Activated naive CD8-positive, alpha-beta T cell treated with anti-CD3 and anti-CD28 coated beads for 36 hours (primary cell): ENCODE data around the gene DLGAP1. TPM values are rescaled to one million over a fixed set of nuclear protein-coding genes. Genes with fewer than 3 reads are reported as not detected.
A peak's percentile ranks its signal among the peaks of the same experiment; 100 is the strongest.
"Not testable (repeated sequence)": the region's sequence is repeated elsewhere in the genome, so short reads cannot be mapped to it uniquely, and the experiment has no call there.

Experiments used
- DNase-seq: peaks from one replicate; pipeline ENCODE4 v3.0.0; 2021
- H3K27ac Mint-ChIP-seq: one replicate; pipeline ENCODE4 v1.8.0; 2022; ENCODE audit warnings: mild to moderate bottlenecking, moderate library complexity, mixed read lengths
- H3K27me3 Mint-ChIP-seq: one replicate; pipeline ENCODE4 v1.8.0; 2022; ENCODE audit warnings: mild to moderate bottlenecking, mixed read lengths
- H3K36me3 Mint-ChIP-seq: one replicate; pipeline ENCODE4 v1.8.0; 2021; ENCODE audit warnings: mild to moderate bottlenecking, mixed read lengths
- H3K4me1 Mint-ChIP-seq: one replicate; pipeline ENCODE4 v1.8.0; 2021; ENCODE audit warnings: mixed read lengths
- H3K4me3 Mint-ChIP-seq: one replicate; pipeline ENCODE4 v1.8.0; 2022; ENCODE audit warnings: mild to moderate bottlenecking, moderate library complexity, mixed read lengths
- H3K9me3 Mint-ChIP-seq: one replicate; pipeline ENCODE4 v1.8.0; 2022; ENCODE audit warnings: mixed read lengths
- total RNA-seq, 2 experiments: library from RNA; stranded (reverse); gene quantifications; one replicate each; pipeline ENCODE4 v1.2.3, GENCODE V29; 2021

The DLGAP1 gene
- total RNA-seq, 2 experiments from 2014 or later: not detected

DNA sequence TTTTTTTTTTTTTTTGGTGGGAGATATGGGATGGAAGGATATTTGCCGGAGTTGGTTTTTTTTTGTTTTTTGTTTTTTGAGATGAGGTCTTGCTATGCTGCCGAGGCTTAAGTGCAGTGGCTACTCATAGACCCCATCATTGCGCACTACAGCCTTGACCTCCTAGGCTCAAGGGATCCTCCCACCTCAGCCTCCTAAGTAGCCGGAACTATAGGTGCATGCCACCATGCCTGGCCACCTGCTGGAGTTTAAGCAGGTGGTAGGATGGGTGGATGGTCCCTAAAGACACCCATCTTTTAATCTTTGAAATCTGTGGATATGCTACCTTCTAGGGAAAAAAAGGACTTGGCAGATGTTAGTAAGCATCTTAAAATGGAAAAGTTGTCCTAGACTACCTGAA, 835.4 kb downstream of the DLGAP1 start:
- Mint-ChIP-seq H3K36me3 (no peaks in the 10 kb centered on the region), H3K27ac (no peak overlapping the region)

DNA sequence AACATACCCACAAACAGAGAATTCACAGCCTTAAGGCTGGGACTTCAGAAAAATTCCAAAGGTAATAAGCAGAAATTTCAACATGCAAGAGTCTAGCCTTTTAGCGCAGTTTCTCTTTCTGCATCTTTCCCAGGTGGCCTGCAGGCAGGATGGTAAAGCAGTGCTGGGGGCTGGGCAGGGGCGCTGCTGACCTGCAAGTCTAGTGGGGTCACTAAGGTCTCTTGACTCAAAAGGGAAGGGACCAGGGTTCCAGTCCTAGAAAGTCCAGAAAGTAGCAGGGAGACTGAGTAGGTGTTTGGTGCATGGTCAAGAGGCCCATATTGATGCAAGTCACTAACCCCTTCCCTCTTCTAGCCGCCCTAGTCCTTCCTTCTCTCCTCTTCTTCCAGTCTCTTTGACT, 835.9 kb downstream of the DLGAP1 start:
- Mint-ChIP-seq H3K4me1 (peaks cover 17% of the 10 kb centered on the region), H3K27me3 (peaks cover 3% of the 10 kb centered on the region), H3K27ac (no peak overlapping the region), H3K36me3 (no peaks in the 10 kb centered on the region), H3K9me3 (no peaks in the 10 kb centered on the region), H3K4me3 (no peak overlapping the region)
- DNase-seq: no peak

More for the DNA sequence above, 835.4 kb downstream of the DLGAP1 start:
- Mint-ChIP-seq H3K4me3 (no peak overlapping the region), H3K27me3 (peaks cover 3% of the 10 kb centered on the region), H3K9me3 (no peaks in the 10 kb centered on the region), H3K4me1 (peaks cover 22% of the 10 kb centered on the region)
- DNase-seq: no peak

GRCh38 chr18:3616744-3617143, 838.4 kb downstream of the DLGAP1 start:
- Mint-ChIP-seq H3K4me3 (no peak overlapping the region), H3K4me1 (peaks cover 4% of the 10 kb centered on the region), H3K27ac (no peak overlapping the region), H3K27me3 (no peaks in the 10 kb centered on the region), H3K36me3 (no peaks in the 10 kb centered on the region), H3K9me3 (no peaks in the 10 kb centered on the region)
- no peak for DNase-seq

DNA sequence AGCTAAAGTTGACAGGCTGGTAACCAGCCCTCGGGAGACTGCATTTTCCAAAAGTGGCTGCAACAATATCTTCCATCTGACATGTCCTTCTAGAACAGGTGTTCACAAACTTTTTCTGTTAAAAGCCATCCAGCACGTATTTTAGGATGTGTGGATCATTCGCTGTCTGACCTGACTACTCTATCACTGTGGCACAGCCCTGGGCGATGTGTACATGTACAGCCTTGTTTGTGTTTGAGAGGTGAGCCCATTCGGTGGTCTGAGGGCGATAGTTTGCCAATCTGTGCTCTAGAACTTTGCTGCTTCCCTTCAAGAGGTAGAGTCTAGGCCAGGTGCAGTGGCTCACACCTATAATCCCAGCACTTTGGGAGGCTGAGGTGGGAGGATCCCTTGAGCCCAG, 839.0 kb downstream of the DLGAP1 start:
- no peak overlapping the region for H3K4me3 Mint-ChIP-seq
- H3K4me1 Mint-ChIP-seq: peaks cover 4% of the 10 kb centered on the region
- H3K27me3 Mint-ChIP-seq: no peaks in the 10 kb centered on the region
- no peak for DNase-seq
- no peaks in the 10 kb centered on the region for H3K9me3 Mint-ChIP-seq
- no peaks in the 10 kb centered on the region for H3K36me3 Mint-ChIP-seq
- no peak overlapping the region for H3K27ac Mint-ChIP-seq

- Mint-ChIP-seq H3K27ac (no peak overlapping the region), H3K36me3 (no peaks in the 10 kb centered on the region), H3K4me1 (peaks cover 4% of the 10 kb centered on the region), H3K27me3 (no peaks in the 10 kb centered on the region), H3K9me3 (no peaks in the 10 kb centered on the region), H3K4me3 (no peak overlapping the region)
- DNase-seq: no peak
These were observed 839.6 kb downstream of the DLGAP1 start for GRCh38 chr18:3615374-3615985.

DNA sequence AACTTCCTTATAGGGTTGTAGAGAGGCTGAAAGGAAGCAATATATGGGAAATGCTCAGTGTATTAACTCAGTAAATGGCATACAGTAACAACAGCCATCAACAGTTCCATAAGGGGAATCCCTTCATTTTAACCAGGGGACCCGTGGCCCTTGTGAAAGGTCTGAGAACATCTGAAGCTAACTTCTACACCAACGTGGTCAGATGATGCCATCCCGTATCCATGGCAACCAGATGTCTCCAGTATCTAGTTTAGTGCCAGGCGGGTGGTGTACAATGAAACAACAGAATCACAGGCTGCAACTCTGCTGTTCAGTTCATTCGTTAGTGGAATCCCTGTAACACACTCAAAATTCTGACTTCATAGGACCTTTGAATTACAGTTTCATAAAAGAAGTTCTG, 842.8 kb downstream of the DLGAP1 start:
- Mint-ChIP-seq H3K27me3 (no peaks in the 10 kb centered on the region), H3K4me3 (no peak overlapping the region), H3K9me3 (no peaks in the 10 kb centered on the region), H3K36me3 (no peaks in the 10 kb centered on the region), H3K27ac (no peak overlapping the region), H3K4me1 (peaks cover 10% of the 10 kb centered on the region)
- DNase-seq: no peak

DNA sequence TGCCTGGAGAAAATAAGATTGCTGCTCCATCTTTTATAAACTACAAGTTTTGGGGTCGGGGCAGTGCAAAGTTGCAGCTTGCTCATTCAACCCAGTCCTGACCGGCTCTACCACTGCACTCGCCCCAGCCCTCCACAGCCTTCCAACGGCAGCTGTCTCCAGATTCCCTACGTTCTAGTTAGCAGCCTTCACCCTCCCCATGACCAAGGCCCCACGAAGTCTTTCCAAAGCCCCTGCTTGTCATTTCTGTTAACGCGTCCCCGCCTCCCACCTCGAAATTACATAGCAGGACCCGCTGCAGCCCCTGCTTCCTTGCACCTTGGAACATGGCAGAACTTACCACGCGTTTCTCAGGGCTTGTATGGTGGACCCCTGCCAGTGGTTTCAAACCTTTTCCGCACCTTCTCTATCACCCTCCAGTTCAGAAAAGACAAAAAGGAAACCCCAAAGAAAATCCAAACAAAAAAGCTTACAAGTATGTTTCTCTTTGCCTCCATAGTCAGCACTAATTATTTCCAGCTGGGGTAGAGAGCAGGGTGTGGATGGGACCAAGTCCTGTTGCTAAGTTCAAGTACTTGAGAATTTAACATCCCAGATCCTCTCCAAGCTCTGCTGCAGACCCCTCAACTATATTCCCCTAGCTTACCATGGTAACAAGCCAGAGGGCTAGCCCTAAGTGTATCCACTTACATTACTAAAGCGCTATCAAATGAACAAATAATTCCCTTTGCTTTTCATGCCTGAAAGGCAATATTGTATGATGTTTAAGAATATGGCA, 843.6 kb downstream of the DLGAP1 start:
- Mint-ChIP-seq H3K27me3 (no peaks in the 10 kb centered on the region), H3K4me1 (peaks cover 16% of the 10 kb centered on the region), H3K9me3 (no peaks in the 10 kb centered on the region), H3K36me3 (no peaks in the 10 kb centered on the region), H3K27ac (no peak overlapping the region), H3K4me3 (no peak overlapping the region)
- no peak for DNase-seq

DNA sequence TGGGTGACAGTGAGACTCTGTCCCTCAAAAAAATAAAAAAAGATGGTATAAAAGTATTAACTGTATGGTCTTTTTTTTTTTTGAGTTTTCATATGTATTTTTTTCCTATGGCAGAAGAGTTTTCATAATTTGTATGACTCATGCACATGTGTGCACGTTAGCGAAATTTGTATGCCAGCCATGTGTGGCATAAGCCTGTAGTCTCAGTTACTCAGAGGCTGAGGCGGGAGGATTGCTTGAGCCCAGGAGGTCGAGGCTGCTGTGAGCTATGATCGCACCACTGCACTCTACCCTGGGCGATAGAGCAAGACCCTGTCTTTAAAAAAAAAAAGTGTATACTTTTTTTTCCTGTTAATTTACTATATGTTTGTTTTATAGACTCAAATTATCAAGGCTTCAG, 844.3 kb downstream of the DLGAP1 start:
- H3K27ac Mint-ChIP-seq: no peak overlapping the region
- no peaks in the 10 kb centered on the region for H3K27me3 Mint-ChIP-seq
- H3K9me3 Mint-ChIP-seq: no peaks in the 10 kb centered on the region
- no peak for DNase-seq
- H3K36me3 Mint-ChIP-seq: no peaks in the 10 kb centered on the region
- peaks cover 16% of the 10 kb centered on the region for H3K4me1 Mint-ChIP-seq
- no peak overlapping the region for H3K4me3 Mint-ChIP-seq

- Mint-ChIP-seq H3K36me3 (no peaks in the 10 kb centered on the region), H3K4me1 (peaks cover 16% of the 10 kb centered on the region), H3K4me3 (no peak overlapping the region), H3K9me3 (no peaks in the 10 kb centered on the region), H3K27ac (no peak overlapping the region), H3K27me3 (no peaks in the 10 kb centered on the region)
- DNase-seq: no peak
These were observed 844.9 kb downstream of the DLGAP1 start for GRCh38 chr18:3610188-3610708.

- Mint-ChIP-seq H3K4me1 (peaks cover 16% of the 10 kb centered on the region), H3K4me3 (no peak overlapping the region), H3K9me3 (no peaks in the 10 kb centered on the region), H3K27me3 (no peaks in the 10 kb centered on the region), H3K36me3 (no peaks in the 10 kb centered on the region), H3K27ac (no peak overlapping the region)
- no peak for DNase-seq
These were observed 846.6 kb downstream of the DLGAP1 start for GRCh38 chr18:3608488-3608887.

- H3K9me3 Mint-ChIP-seq, H3K27ac Mint-ChIP-seq, H3K27me3 Mint-ChIP-seq, DNase-seq, H3K36me3 Mint-ChIP-seq, H3K4me3 Mint-ChIP-seq: not testable (repeated sequence)
- peaks cover 16% of the 10 kb centered on the region for H3K4me1 Mint-ChIP-seq
These were observed 847.0 kb downstream of the DLGAP1 start for GRCh38 chr18:3608099-3608453.

- H3K4me3 Mint-ChIP-seq: no peak overlapping the region
- peaks cover 16% of the 10 kb centered on the region for H3K4me1 Mint-ChIP-seq
- no peaks in the 10 kb centered on the region for H3K9me3 Mint-ChIP-seq
- H3K36me3 Mint-ChIP-seq: no peaks in the 10 kb centered on the region
- DNase-seq: no peak
- no peaks in the 10 kb centered on the region for H3K27me3 Mint-ChIP-seq
- H3K27ac Mint-ChIP-seq: peak overlapping the region; percentile 1
These were observed 847.6 kb downstream of the DLGAP1 start for GRCh38 chr18:3607309-3608098.

- H3K9me3 Mint-ChIP-seq, H3K27me3 Mint-ChIP-seq, H3K36me3 Mint-ChIP-seq, DNase-seq, H3K4me3 Mint-ChIP-seq: not testable (repeated sequence)
- Mint-ChIP-seq H3K4me1 (peaks cover 15% of the 10 kb centered on the region), H3K27ac (peak overlapping the region; percentile 51)
These were observed 848.2 kb downstream of the DLGAP1 start for GRCh38 chr18:3606863-3607262.

GRCh38 chr18:3605954-3606443, 849.1 kb downstream of the DLGAP1 start:
- peak; percentile 13 for DNase-seq
- no peaks in the 10 kb centered on the region for H3K36me3 Mint-ChIP-seq
- no peak overlapping the region for H3K27ac Mint-ChIP-seq
- H3K27me3 Mint-ChIP-seq: no peaks in the 10 kb centered on the region
- H3K4me1 Mint-ChIP-seq: peaks cover 17% of the 10 kb centered on the region
- no peaks in the 10 kb centered on the region for H3K9me3 Mint-ChIP-seq
- H3K4me3 Mint-ChIP-seq: no peak overlapping the region

GRCh38 chr18:3605486-3605952, 849.6 kb downstream of the DLGAP1 start:
- Mint-ChIP-seq H3K27me3 (no peaks in the 10 kb centered on the region), H3K4me1 (peaks cover 17% of the 10 kb centered on the region), H3K36me3 (no peaks in the 10 kb centered on the region), H3K9me3 (no peaks in the 10 kb centered on the region), H3K4me3 (no peak overlapping the region), H3K27ac (no peak overlapping the region)
- no peak for DNase-seq
